Keratinocyte (primary cell): ENCODE measurements around the gene MRGPRD. TPM values are rescaled to one million over a fixed set of nuclear protein-coding genes. Genes with fewer than 3 reads are reported as not detected.
A peak's percentile ranks its signal among the peaks of the same experiment; 100 is the strongest.

Experiments
- DNase-seq: peaks from one replicate; pipeline ENCODE4 v3.0.0-alpha.2; 2011; ENCODE audit warnings: low read depth, missing footprints, low spot score
- FAIRE-seq: peaks from 2 replicates; lab custom pipeline; 2011; peaks lifted over from hg19 to GRCh38; lab: Jason Lieb, UNC
- H2AFZ ChIP-seq: 2 replicates; pipeline ENCODE4 v1.6.0; 2012; ENCODE audit warnings: low read length, control low read depth, inconsistent platforms; ENCODE audit not compliant: control insufficient read depth
- H3K27ac ChIP-seq: 2 replicates; pipeline ENCODE4 v1.5.1; 2011; ENCODE audit warnings: low read length; ENCODE audit not compliant: control insufficient read depth, insufficient read depth
- H3K27me3 ChIP-seq: 3 replicates; pipeline ENCODE4 v1.6.0; 2011; ENCODE audit warnings: low read length; ENCODE audit not compliant: control insufficient read depth, insufficient read depth; ENCODE audit errors: extremely low read depth
- H3K36me3 ChIP-seq, 2 experiments: 2 replicates in 1 of 2; 3 replicates in 1 of 2; pipeline ENCODE4 v1.5.1; 2011; ENCODE audit warnings: low read length in 2 of 2, mild to moderate bottlenecking in 1 of 2; ENCODE audit not compliant: control insufficient read depth in 2 of 2, insufficient read depth in 2 of 2; ENCODE audit errors: extremely low read depth in 1 of 2
- H3K4me1 ChIP-seq: 3 replicates; pipeline ENCODE4 v1.5.1; 2011; ENCODE audit warnings: low read length; ENCODE audit not compliant: control insufficient read depth, insufficient read depth; ENCODE audit errors: extremely low read depth
- H3K4me2 ChIP-seq: 3 replicates; pipeline ENCODE4 v1.6.0; 2011; ENCODE audit warnings: low read depth, low read length; ENCODE audit not compliant: control insufficient read depth, insufficient read depth; ENCODE audit errors: extremely low read depth
- H3K4me3 ChIP-seq, 3 experiments: fragments of 200-600 bp in 1 of 3; sonication (generic) in 1 of 3; 2 replicates in 2 of 3; 3 replicates in 1 of 3; pipeline ENCODE4 v1.5.1; 2011 to 2016; ENCODE audit warnings: low read length in 3 of 3, mild to moderate bottlenecking in 3 of 3, control low read depth in 2 of 3, inconsistent platforms in 1 of 3, low read depth in 1 of 3, mixed read lengths in 1 of 3, mixed run types in 1 of 3, moderate library complexity in 1 of 3; ENCODE audit not compliant: control insufficient read depth in 2 of 3, insufficient read depth in 2 of 3; ENCODE audit errors: extremely low read depth in 1 of 3
- H3K79me2 ChIP-seq: 2 replicates; pipeline ENCODE4 v1.6.0; 2012; ENCODE audit warnings: low read length; ENCODE audit not compliant: control insufficient read depth, insufficient read depth
- H3K9ac ChIP-seq: 3 replicates; pipeline ENCODE4 v1.6.0; 2011; ENCODE audit warnings: low read length; ENCODE audit not compliant: control insufficient read depth, insufficient read depth; ENCODE audit errors: extremely low read depth
- H3K9me1 ChIP-seq: 3 replicates; pipeline ENCODE4 v1.6.0; 2011; ENCODE audit warnings: low read length; ENCODE audit not compliant: control insufficient read depth, insufficient read depth; ENCODE audit errors: extremely low read depth
- H3K9me3 ChIP-seq: 2 replicates; pipeline ENCODE4 v1.5.1; 2012; ENCODE audit warnings: low read depth, low read length; ENCODE audit not compliant: control insufficient read depth
- H4K20me1 ChIP-seq: 3 replicates; pipeline ENCODE4 v1.6.0; 2011; ENCODE audit warnings: low read length; ENCODE audit not compliant: control insufficient read depth, insufficient read depth; ENCODE audit errors: extremely low read depth
- CTCF ChIP-seq, 3 experiments: IDR thresholded peaks in 1 of 3; conservative IDR thresholded peaks in 1 of 3; optimal IDR thresholded peaks in 1 of 3; 2 replicates in 2 of 3; 3 replicates in 1 of 3; pipeline versions ENCODE3 to v1.5.1; 2011; ENCODE audit warnings: low read length in 3 of 3, mild to moderate bottlenecking in 3 of 3, moderate library complexity in 2 of 3, control low read depth in 1 of 3, inconsistent platforms in 1 of 3; ENCODE audit not compliant: insufficient read depth in 2 of 3; ENCODE audit errors: extremely low read depth in 1 of 3
- EZH2 ChIP-seq: IDR thresholded peaks from one replicate; pipeline ENCODE4 v1.6.1; 2012; ENCODE audit warnings: inconsistent platforms, mild to moderate bottlenecking, low read length, moderate library complexity
- dilution Hi-C: fragments of 300-500 bp; cut with MboI; formaldehyde crosslinking; loops from one replicate; pipeline ENCODE4 v1.7.0; 2020; ENCODE audit warnings: low sequenced_read_pairs; ENCODE audit not compliant: extremely low pct_ligation_motif_present
- polyA plus RNA-seq, 5 experiments: library from polyadenylated mRNA; depleted of rRNA in 3 of 5; stranded (reverse) in 3 of 5; stranded (forward) in 1 of 5; unstranded in 1 of 5; fragments of >200 nt; gene quantifications; 1 replicate in 1 of 5; 2 replicates in 3 of 5; 3 replicates in 1 of 5; pipeline versions ENCODE4 v1.2.1 to v1.2.3, GENCODE V29; 2011 to 2012; ENCODE audit warnings: missing spikeins in 2 of 5, low read depth in 1 of 5, low replicate concordance in 1 of 5

Gene MRGPRD
- polyA plus RNA-seq, 1 donor (not counting 4 experiments of a cell fraction or from before 2014, with no cell fraction given), result not detected

GRCh38 chr11:68963779-68964178 lies 17.0 kb downstream of the MRGPRD start:
- no peak overlapping the region for H3K4me3 ChIP-seq
- no peak overlapping the region for H3K27ac ChIP-seq
- H3K79me2 ChIP-seq, result no peaks in the 10 kb centered on the region
- H3K9ac ChIP-seq, result no peak overlapping the region
- DNase-seq, result no peak
- peaks cover 9% of the 10 kb centered on the region for H3K27me3 ChIP-seq
- dilution Hi-C loops, result no loop called here
- H3K9me3 ChIP-seq, result peaks cover 3% of the 10 kb centered on the region
- H3K9me1 ChIP-seq, result no peaks in the 10 kb centered on the region
- peak; percentile 95 for FAIRE-seq
- H4K20me1 ChIP-seq, result no peaks in the 10 kb centered on the region
- TF ChIP-seq CTCF (optimal IDR thresholded peaks at IDR 0.05 in 1 of 3, IDR thresholded peaks at IDR 0.05 in 1 of 3, conservative IDR thresholded peaks at IDR 0.05 in 1 of 3; ENCODE audit: extremely low read depth in 1 of 3, insufficient read depth in 2 of 3, low read length in 3 of 3) (no peak), EZH2 (no peak)
- no peak overlapping the region for H2AFZ ChIP-seq
- H3K36me3 ChIP-seq, result no peaks in the 10 kb centered on the region
- no peak overlapping the region for H3K4me2 ChIP-seq
- H3K4me1 ChIP-seq, result no peaks in the 10 kb centered on the region

- Histone ChIP-seq H3K27ac (no peak overlapping the region), H3K4me2 (no peak overlapping the region), H3K9me3 (peaks cover 3% of the 10 kb centered on the region), H3K4me1 (no peaks in the 10 kb centered on the region), H3K9me1 (no peaks in the 10 kb centered on the region), H3K79me2 (no peaks in the 10 kb centered on the region), H3K4me3 (no peak overlapping the region), H3K36me3 (no peaks in the 10 kb centered on the region), H4K20me1 (no peaks in the 10 kb centered on the region), H3K27me3 (peaks cover 9% of the 10 kb centered on the region), H3K9ac (no peak overlapping the region), H2AFZ (no peak overlapping the region)
- peak in 1 of 3 experiments; percentile 8 for TF ChIP-seq CTCF (optimal IDR thresholded peaks at IDR 0.05 in 1 of 3, IDR thresholded peaks at IDR 0.05 in 1 of 3, conservative IDR thresholded peaks at IDR 0.05 in 1 of 3; ENCODE audit: extremely low read depth in 1 of 3, insufficient read depth in 2 of 3, low read length in 3 of 3)
- TF ChIP-seq EZH2, result no peak
- dilution Hi-C loops, result no loop called here
- no peak for DNase-seq
- no peak for FAIRE-seq
Measured at GRCh38 chr11:68962527-68963250, 18.1 kb downstream of the MRGPRD start.
